Uterus (tissue), 4 donors: ENCODE measurements around the gene EIF2B5. TPM values are rescaled to one million over a fixed set of nuclear protein-coding genes. Genes with fewer than 3 reads are reported as not detected.
"Not testable (repeated sequence)": the region's sequence is repeated elsewhere in the genome, so short reads cannot be mapped to it uniquely, and the experiment has no call there.

Experiments used
- DNase-seq, 2 donors: peaks; one replicate each; pipeline ENCODE4 v3.0.0-alpha.2; 2019 to 2020
- H3K27ac ChIP-seq, 2 donors: fragments of 200-600 bp; sonication (generic); 1 replicate in 1 of 2; 2 replicates in 1 of 2; pipeline ENCODE4 v1.5.1; 2016 to 2018
- H3K27me3 ChIP-seq, 2 donors: fragments of 200-600 bp; sonication (generic); one replicate each; pipeline ENCODE4 v1.5.1; 2018 to 2019; ENCODE audit warnings: control low read depth in 1 of 2
- H3K36me3 ChIP-seq, 2 donors: fragments of 200-600 bp; sonication (generic); one replicate each; pipeline ENCODE4 v1.5.1; 2019; ENCODE audit warnings: control low read depth in 1 of 2
- H3K4me1 ChIP-seq, 2 donors: fragments of 200-600 bp; sonication (generic); one replicate each; pipeline ENCODE4 v1.5.1; 2018 to 2019; ENCODE audit warnings: control low read depth in 1 of 2
- H3K4me3 ChIP-seq, 2 donors: fragments of 200-600 bp; sonication (generic); 1 replicate in 1 of 2; 2 replicates in 1 of 2; pipeline ENCODE4 v1.5.1; 2018 to 2019; ENCODE audit warnings: mild to moderate bottlenecking in 1 of 2
- H3K9me3 ChIP-seq, 2 donors: fragments of 200-600 bp; sonication (generic); one replicate each; pipeline ENCODE4 v1.5.1; 2019; ENCODE audit warnings: control low read depth in 1 of 2
- POLR2A ChIP-seq, 2 donors: fragments of 450-650 bp; IDR thresholded peaks; one replicate each; pipeline ENCODE4 v1.6.1; 2016; ENCODE audit warnings: antibody characterized with exemption in 2 of 2, mild to moderate bottlenecking in 1 of 2, moderate library complexity in 1 of 2
- intact Hi-C: fragments of 100-400 bp; cut with DNase I; formaldehyde crosslinking; loops from one replicate; pipeline ENCODE4 v1.15.1; 2023; ENCODE audit warnings: low total_unique reads
- total RNA-seq, 4 donors: library from RNA; depleted of rRNA in 3 of 4; stranded (reverse); fragments of >200 nt in 3 of 4; gene quantifications; one replicate each; pipeline versions ENCODE4 v1.1.0 to v1.2.4, GENCODE V29; 2014 to 2023
- TF ChIP-seq, protein P1 (sequence below), 4 experiments: fragments of 200-600 bp in 2 of 4; fragments of 450-650 bp in 2 of 4; sonication (generic) in 2 of 4; IDR thresholded peaks; one replicate each; pipeline ENCODE4 v1.5.1; 2016 to 2019; ENCODE audit warnings: antibody characterized with exemption in 4 of 4, mild to moderate bottlenecking in 2 of 4, moderate library complexity in 1 of 4
- donor health status: DM: yes; HTN: yes; CAD: no.

The EIF2B5 gene
- total RNA-seq, 4 donors from 2014 or later, result 6.5 to 48.0 (median 32.3) TPM

- Histone ChIP-seq H3K4me3 (no peak overlapping the region), H3K27ac (no peak overlapping the region), H3K9me3 (no peaks in the 10 kb centered on the region), H3K4me1 (no peaks in the 10 kb centered on the region), H3K27me3 (no peaks in the 10 kb centered on the region), H3K36me3 (no peaks in the 10 kb centered on the region)
- DNase-seq, result no peak
- no peak for TF ChIP-seq POLR2A (IDR thresholded peaks at IDR 0.05)
- TF ChIP-seq, protein P1, sequence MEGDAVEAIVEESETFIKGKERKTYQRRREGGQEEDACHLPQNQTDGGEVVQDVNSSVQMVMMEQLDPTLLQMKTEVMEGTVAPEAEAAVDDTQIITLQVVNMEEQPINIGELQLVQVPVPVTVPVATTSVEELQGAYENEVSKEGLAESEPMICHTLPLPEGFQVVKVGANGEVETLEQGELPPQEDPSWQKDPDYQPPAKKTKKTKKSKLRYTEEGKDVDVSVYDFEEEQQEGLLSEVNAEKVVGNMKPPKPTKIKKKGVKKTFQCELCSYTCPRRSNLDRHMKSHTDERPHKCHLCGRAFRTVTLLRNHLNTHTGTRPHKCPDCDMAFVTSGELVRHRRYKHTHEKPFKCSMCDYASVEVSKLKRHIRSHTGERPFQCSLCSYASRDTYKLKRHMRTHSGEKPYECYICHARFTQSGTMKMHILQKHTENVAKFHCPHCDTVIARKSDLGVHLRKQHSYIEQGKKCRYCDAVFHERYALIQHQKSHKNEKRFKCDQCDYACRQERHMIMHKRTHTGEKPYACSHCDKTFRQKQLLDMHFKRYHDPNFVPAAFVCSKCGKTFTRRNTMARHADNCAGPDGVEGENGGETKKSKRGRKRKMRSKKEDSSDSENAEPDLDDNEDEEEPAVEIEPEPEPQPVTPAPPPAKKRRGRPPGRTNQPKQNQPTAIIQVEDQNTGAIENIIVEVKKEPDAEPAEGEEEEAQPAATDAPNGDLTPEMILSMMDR (IDR thresholded peaks at IDR 0.05), result no peak
- intact Hi-C loops, result no loop called here
These were observed 35.1 kb upstream of the EIF2B5 start for GRCh38 chr3:184099806-184100686.

DNA sequence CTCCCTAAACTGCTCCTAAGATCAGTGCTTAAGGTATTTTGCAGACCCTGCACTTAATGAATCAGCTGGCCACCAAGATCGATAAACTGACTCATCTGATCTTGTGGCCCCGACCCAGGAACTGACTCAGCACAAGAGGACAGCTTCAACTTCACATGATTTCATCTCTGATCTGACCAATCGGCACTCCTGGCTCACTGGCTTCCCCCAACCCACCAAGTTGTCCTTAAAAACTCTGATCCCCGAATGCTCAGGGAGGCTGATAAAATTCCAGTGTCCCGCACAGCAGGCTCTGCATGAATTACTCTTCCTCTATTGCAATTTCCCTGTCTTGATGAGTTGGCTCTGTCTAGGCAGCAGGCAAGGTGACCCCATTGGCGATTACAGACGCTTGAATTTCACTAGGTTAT is 24.8 kb upstream of the EIF2B5 start:
- H3K27me3 ChIP-seq, result no peaks in the 10 kb centered on the region
- TF ChIP-seq, protein P1 (IDR thresholded peaks at IDR 0.05), result no peak
- TF ChIP-seq POLR2A (IDR thresholded peaks at IDR 0.05), result no peak
- intact Hi-C loops, result no loop called here

DNA sequence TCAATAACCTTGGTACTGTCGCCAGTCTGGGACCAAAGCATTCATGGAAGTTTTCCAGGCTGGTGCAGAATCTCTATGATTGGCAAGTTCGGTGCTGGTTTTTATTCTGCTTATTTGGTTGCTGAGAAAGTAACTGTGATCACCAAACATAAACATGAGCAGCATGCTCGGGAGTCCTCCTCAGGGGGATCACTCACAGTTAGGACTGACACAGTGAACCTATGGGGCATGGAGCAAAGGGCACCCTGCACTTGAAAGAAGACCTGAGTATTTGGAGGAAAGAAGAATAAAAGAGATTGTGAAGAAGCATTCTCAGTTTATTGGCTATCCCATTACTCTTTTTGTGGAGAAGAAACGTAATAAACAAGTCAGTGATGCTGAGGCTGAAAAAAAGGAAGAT is 19.1 kb upstream of the EIF2B5 start:
- no peak overlapping the region for H3K4me3 ChIP-seq
- H3K27ac ChIP-seq, result no peak overlapping the region
- H3K9me3 ChIP-seq, result no peaks in the 10 kb centered on the region
- DNase-seq, result no peak
- H3K36me3 ChIP-seq, result no peaks in the 10 kb centered on the region
- H3K27me3 ChIP-seq, result no peaks in the 10 kb centered on the region
- TF ChIP-seq, protein P1 (IDR thresholded peaks at IDR 0.05), result no peak
- no peak for TF ChIP-seq POLR2A (IDR thresholded peaks at IDR 0.05)
- H3K4me1 ChIP-seq, result no peaks in the 10 kb centered on the region
- intact Hi-C loops, result no loop called here

More for the DNA sequence above, 24.8 kb upstream of the EIF2B5 start:
- Histone ChIP-seq H3K4me1 (no peaks in the 10 kb centered on the region), H3K9me3 (no peaks in the 10 kb centered on the region), H3K36me3 (no peaks in the 10 kb centered on the region), H3K4me3 (no peak overlapping the region), H3K27ac (no peak overlapping the region)
- DNase-seq, result no peak

DNA sequence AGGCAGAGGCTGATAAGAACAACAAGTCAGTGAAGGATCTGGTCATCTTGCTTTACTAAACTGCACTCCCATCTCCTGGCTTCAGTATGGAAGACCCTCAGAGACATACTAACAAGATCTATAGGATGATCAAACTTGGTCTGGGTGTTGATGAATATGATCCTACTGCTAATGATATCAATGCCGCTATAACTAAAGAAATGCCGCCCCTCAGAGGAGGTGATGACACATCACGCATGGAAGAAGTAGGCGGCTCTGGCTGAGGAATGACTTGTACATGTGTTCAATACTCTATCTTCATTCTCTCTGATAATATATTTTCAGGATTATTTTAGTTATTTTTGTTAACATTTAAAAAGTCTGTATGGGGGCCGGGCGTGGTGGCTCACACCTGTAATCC is 17.5 kb upstream of the EIF2B5 start:
- Histone ChIP-seq H3K4me3 (no peak overlapping the region), H3K27me3 (no peaks in the 10 kb centered on the region), H3K27ac (no peak overlapping the region), H3K36me3 (no peaks in the 10 kb centered on the region), H3K9me3 (no peaks in the 10 kb centered on the region), H3K4me1 (no peaks in the 10 kb centered on the region)
- TF ChIP-seq, protein P1 (IDR thresholded peaks at IDR 0.05), result no peak
- no peak for TF ChIP-seq POLR2A (IDR thresholded peaks at IDR 0.05)
- intact Hi-C loops, result no loop called here
- DNase-seq, result no peak

- DNase-seq, H3K27me3 ChIP-seq, H3K4me1 ChIP-seq, H3K27ac ChIP-seq, H3K9me3 ChIP-seq, H3K4me3 ChIP-seq, intact Hi-C loops, H3K36me3 ChIP-seq: not testable (repeated sequence)
These were observed 14.1 kb upstream of the EIF2B5 start for GRCh38 chr3:184121031-184121430.
